SK-N-SH (cell line): ENCODE measurements around the gene TADA2A. TPM values are rescaled to one million over a fixed set of nuclear protein-coding genes. Genes with fewer than 3 reads are reported as not detected.
A peak's percentile ranks its signal among the peaks of the same experiment; 100 is the strongest.

ENCODE experiments used
- CTCF ChIA-PET: fragments of 300-600, 350-600 bp; formaldehyde crosslinking; extraction: SDS; loops from one replicate; lab custom pipeline; 2021; lab: Yijun Ruan, JAX
- POLR2A ChIA-PET: fragments of 350-600 bp; sonication (Branson Sonifier 250); formaldehyde crosslinking; extraction: SDS; loops from one replicate; lab custom pipeline; 2020; ENCODE audit warnings: antibody characterized with exemption, inconsistent platforms; lab: Yijun Ruan, JAX
- DNase-seq: peaks from one replicate; pipeline ENCODE4 v3.0.0; 2012
- H2AFZ ChIP-seq: fragments of 200-600 bp; sonication (generic); 2 replicates; pipeline ENCODE4 v1.8.1; 2016; ENCODE audit warnings: antibody characterized with exemption, mild to moderate bottlenecking, low read depth
- H3F3A ChIP-seq: fragments of 200-600 bp; sonication (generic); replicated peaks from 2 replicates; pipeline ENCODE3; 2016; ENCODE audit warnings: antibody characterized with exemption, mild to moderate bottlenecking; ENCODE audit not compliant: insufficient read depth
- H3K27ac ChIP-seq, 2 experiments: fragments of 200-500 bp in 1 of 2; fragments of 200-600 bp in 1 of 2; sonication (Bioruptor generic) in 1 of 2; sonication (generic), shearing (Covaris generic) in 1 of 2; 2 replicates each; pipeline versions ENCODE4 v1.5.1 to v1.6.1; 2014 to 2016; ENCODE audit warnings: low read depth in 2 of 2, inconsistent platforms in 1 of 2, low read length in 1 of 2, mild to moderate bottlenecking in 1 of 2, mixed read lengths in 1 of 2
- H3K27me3 ChIP-seq: fragments of 200-600 bp; sonication (generic), shearing (Covaris generic); 2 replicates; pipeline ENCODE4 v1.6.1; 2016; ENCODE audit warnings: mixed run types; ENCODE audit not compliant: insufficient read depth
- H3K36me3 ChIP-seq, 2 experiments: fragments of 200-500 bp in 1 of 2; fragments of 200-600 bp in 1 of 2; sonication (Bioruptor generic) in 1 of 2; sonication (generic) in 1 of 2; replicated peaks in 1 of 2; 2 replicates each; pipeline versions ENCODE3 to v1.5.1; 2014 to 2016; ENCODE audit warnings: low read length in 1 of 2, mild to moderate bottlenecking in 1 of 2; ENCODE audit not compliant: insufficient read depth in 2 of 2, control insufficient read depth in 1 of 2
- H3K4me1 ChIP-seq, 2 experiments: fragments of 200-500 bp in 1 of 2; fragments of 200-600 bp in 1 of 2; sonication (Bioruptor generic) in 1 of 2; sonication (generic), shearing (Covaris generic) in 1 of 2; 2 replicates each; pipeline versions ENCODE4 v1.5.1 to v1.6.1; 2014 to 2016; ENCODE audit warnings: low read depth in 1 of 2, low read length in 1 of 2, mixed run types in 1 of 2; ENCODE audit not compliant: insufficient read depth in 2 of 2, control insufficient read depth in 1 of 2
- H3K4me2 ChIP-seq: fragments of 200-600 bp; sonication (generic), shearing (Covaris generic); 2 replicates; pipeline ENCODE4 v1.6.1; 2017; ENCODE audit warnings: mixed run types
- H3K4me3 ChIP-seq, 2 experiments: fragments of 200-500 bp in 1 of 2; fragments of 200-600 bp in 1 of 2; sonication (Bioruptor generic) in 1 of 2; sonication (generic), shearing (Covaris generic) in 1 of 2; 2 replicates each; pipeline versions ENCODE4 v1.5.1 to v1.8.1; 2014 to 2016; ENCODE audit warnings: low read depth in 2 of 2, inconsistent platforms in 1 of 2, low read length in 1 of 2, mild to moderate bottlenecking in 1 of 2, mixed read lengths in 1 of 2, moderate library complexity in 1 of 2
- H3K79me2 ChIP-seq: fragments of 200-600 bp; sonication (generic); 2 replicates; pipeline ENCODE4 v1.8.1; 2017; ENCODE audit warnings: mild to moderate bottlenecking; ENCODE audit not compliant: insufficient read depth
- H3K9ac ChIP-seq: fragments of 200-600 bp; sonication (generic); 2 replicates; pipeline ENCODE4 v1.6.1; 2017; ENCODE audit warnings: mixed run types
- H3K9me2 ChIP-seq: fragments of 200-600 bp; sonication (generic); 2 replicates; pipeline ENCODE4 v1.6.1; 2017; ENCODE audit warnings: mixed run types
- H3K9me3 ChIP-seq: fragments of 200-600 bp; sonication (generic); 2 replicates; pipeline ENCODE4 v1.6.1; 2017; ENCODE audit warnings: mixed run types, mild to moderate bottlenecking, moderate library complexity
- H4K20me1 ChIP-seq: fragments of 200-600 bp; sonication (generic); 2 replicates; pipeline ENCODE4 v1.6.1; 2017; ENCODE audit warnings: mild to moderate bottlenecking, mixed run types; ENCODE audit not compliant: insufficient read depth
- CHD2 ChIP-seq: fragments of 150-350 bp; IDR thresholded peaks from 2 replicates; pipeline ENCODE4 v1.6.1; 2018; ENCODE audit warnings: low read length; ENCODE audit not compliant: partially characterized antibody
- ELF1 ChIP-seq: IDR thresholded peaks from 2 replicates; pipeline ENCODE4 v1.4.0; 2012
- EP300 ChIP-seq, 2 experiments: IDR thresholded peaks; 2 replicates each; pipeline versions ENCODE4 v1.4.0 to v1.6.1; 2012; ENCODE audit warnings: borderline replicate concordance in 1 of 2, low read depth in 1 of 2, low read length in 1 of 2
- FOSL2 ChIP-seq: IDR thresholded peaks from 2 replicates; pipeline ENCODE4 v1.4.0; 2012; ENCODE audit warnings: low read depth, mild to moderate bottlenecking, moderate library complexity, borderline replicate concordance
- FOXJ3 ChIP-seq: sonication (generic); formaldehyde crosslinking; IDR thresholded peaks from 2 replicates; pipeline ENCODE4 v1.5.1; 2020; ENCODE audit warnings: mild to moderate bottlenecking, missing genetic modification reagents
- FOXM1 ChIP-seq: IDR thresholded peaks from 2 replicates; pipeline ENCODE4 v1.4.0; 2012; ENCODE audit warnings: low read depth, mild to moderate bottlenecking
- GABPA ChIP-seq: IDR thresholded peaks from 2 replicates; pipeline ENCODE4 v1.4.0; 2012; ENCODE audit warnings: low read depth, mild to moderate bottlenecking
- GATA2 ChIP-seq: sonication (generic); formaldehyde crosslinking; IDR thresholded peaks from 2 replicates; pipeline ENCODE4 v1.5.0; 2020; ENCODE audit warnings: mild to moderate bottlenecking, missing genetic modification reagents
- JUND ChIP-seq: IDR thresholded peaks from 2 replicates; pipeline ENCODE4 v1.4.0; 2012
- MEF2A ChIP-seq: IDR thresholded peaks from 2 replicates; pipeline ENCODE4 v1.4.0; 2012; ENCODE audit warnings: low read depth, borderline replicate concordance
- MXI1 ChIP-seq: IDR thresholded peaks from 2 replicates; pipeline ENCODE4 v1.6.1; 2012; ENCODE audit warnings: mild to moderate bottlenecking, low read depth, low read length, improper control_type of control experiment
- POLR2AphosphoS5 ChIP-seq: IDR thresholded peaks from 2 replicates; pipeline ENCODE4 v1.6.1; 2012; ENCODE audit warnings: low read depth, low read length
- RFX5 ChIP-seq: IDR thresholded peaks from 2 replicates; pipeline ENCODE4 v1.6.1; 2012; ENCODE audit warnings: mild to moderate bottlenecking, improper control_type of control experiment, low read length
- RXRA ChIP-seq: IDR thresholded peaks from 2 replicates; pipeline ENCODE4 v1.4.0; 2012; ENCODE audit warnings: low read depth, mild to moderate bottlenecking, borderline replicate concordance
- SIN3A ChIP-seq: IDR thresholded peaks from 2 replicates; pipeline ENCODE4 v1.6.1; 2012; ENCODE audit warnings: low read depth, mild to moderate bottlenecking, low read length, moderate library complexity, borderline replicate concordance
- SMC3 ChIP-seq: IDR thresholded peaks from 2 replicates; pipeline ENCODE4 v1.6.1; 2012; ENCODE audit warnings: low read depth, low read length, improper control_type of control experiment
- TAF1 ChIP-seq: IDR thresholded peaks from 2 replicates; pipeline ENCODE4 v1.6.1; 2012; ENCODE audit warnings: low read depth, mild to moderate bottlenecking, low read length, moderate library complexity, borderline replicate concordance
- TCF12 ChIP-seq: IDR thresholded peaks from 2 replicates; pipeline ENCODE4 v1.4.0; 2012
- TEAD4 ChIP-seq: IDR thresholded peaks from 2 replicates; pipeline ENCODE4 v1.4.0; 2012; ENCODE audit warnings: mild to moderate bottlenecking, borderline replicate concordance; ENCODE audit not compliant: insufficient read depth
- YY1 ChIP-seq: IDR thresholded peaks from 2 replicates; pipeline ENCODE4 v1.4.0; 2012; ENCODE audit warnings: low read depth, mild to moderate bottlenecking
- WGBS: methylation state at CpG from one replicate; pipeline ENCODE4 v1.1.6; 2017; ENCODE audit warnings: low lambda C conversion rate; 5-methylcytosine and 5-hydroxymethylcytosine counted together
- polyA plus RNA-seq, 3 experiments: library from polyadenylated mRNA; depleted of rRNA; stranded (reverse); fragments of >200 nt; gene quantifications; 2 replicates each; pipeline ENCODE4 v1.2.3, GENCODE V29; 2012
- TF ChIP-seq, protein P1 (sequence below): IDR thresholded peaks from 2 replicates; pipeline ENCODE4 v1.6.1; 2012; ENCODE audit warnings: mild to moderate bottlenecking, low read depth, low read length, moderate library complexity
- TF ChIP-seq, protein P2 (sequence below): fragments of 200-600 bp; sonication (generic); IDR thresholded peaks from 2 replicates; pipeline ENCODE4 v1.6.1; 2017; ENCODE audit warnings: antibody characterized with exemption, mild to moderate bottlenecking, moderate library complexity
- TF ChIP-seq, protein P3 (sequence below): IDR thresholded peaks from 2 replicates; pipeline ENCODE4 v1.4.0; 2012; ENCODE audit warnings: low read depth
- TF ChIP-seq, protein P4 (sequence below): IDR thresholded peaks from 2 replicates; pipeline ENCODE4 v1.4.0; 2012; ENCODE audit warnings: low read depth, borderline replicate concordance
- TF ChIP-seq, protein P5 (sequence below): fragments of 150-350 bp; IDR thresholded peaks from 2 replicates; pipeline ENCODE4 v1.6.1; 2017; ENCODE audit warnings: antibody characterized with exemption, low read length, low read depth, borderline replicate concordance
- TF ChIP-seq, protein P6 (sequence below): IDR thresholded peaks from 2 replicates; pipeline ENCODE4; 2012

Gene TADA2A
- polyA plus RNA-seq, 1 of the 3 experiments (the other 2 are of a cell fraction) = 9.7 TPM

DNA sequence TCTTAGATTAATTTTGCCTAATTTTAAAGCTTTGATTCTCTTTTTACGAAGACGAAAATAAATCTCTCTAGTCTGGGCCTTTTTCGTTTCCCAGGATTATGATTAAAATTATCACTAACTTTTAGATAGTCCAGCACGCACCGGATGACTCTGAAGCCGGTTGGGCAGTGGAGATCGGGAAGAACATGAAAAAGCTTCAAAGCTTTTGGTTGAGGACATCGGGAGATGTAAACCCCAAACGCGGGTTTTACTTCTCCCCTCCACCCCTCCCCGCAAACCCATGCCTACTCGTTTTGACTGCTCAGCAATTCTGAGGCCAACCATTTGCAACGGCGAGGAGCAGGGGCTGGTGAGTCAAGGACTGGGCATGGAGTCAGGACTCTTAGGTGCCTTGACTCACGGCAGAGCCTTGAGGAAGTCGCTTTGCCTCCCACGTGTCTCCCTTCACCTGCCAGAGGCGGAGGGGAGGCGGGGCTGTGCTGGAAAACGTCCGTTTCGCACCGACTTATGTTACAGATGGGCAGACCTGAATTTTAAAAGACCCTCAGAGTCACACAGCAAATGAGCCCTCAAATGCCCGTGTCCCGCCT lies 82.0 kb downstream of the TADA2A start:
- H3K4me1 ChIP-seq = peaks cover 3 to 17% of the 10 kb centered on the region in 2 experiments; a peak in 2 of 4 replicates
- H4K20me1 ChIP-seq = peaks cover 1% of the 10 kb centered on the region; the same call in 1 of the 2 replicates
- H3K27me3 ChIP-seq = no peaks in the 10 kb centered on the region
- POLR2A ChIA-PET = interaction anchor here (0.5 to 1.3 kb wide), 2 partner anchors 82 to 890 kb away, joined by 3 to 5 read pairs; partner anchors contain the start of genes ACACA and TADA2A
- H3K36me3 ChIP-seq = no peaks in the 10 kb centered on the region
- peak overlapping the region; percentile 97 for H3K9ac ChIP-seq
- H3K4me3 ChIP-seq = peak overlapping the region; percentile 82 to 83
- H3K79me2 ChIP-seq = peaks cover 37% of the 10 kb centered on the region
- H3K4me2 ChIP-seq = peak overlapping the region; percentile 99
- WGBS = 8% methylated on average over 19 of the region's 25 CpGs
- peak; percentile 44 for DNase-seq
- no peaks in the 10 kb centered on the region for H3K9me3 ChIP-seq
- H3F3A ChIP-seq = peaks cover 43% of the 10 kb centered on the region
- H3K9me2 ChIP-seq = no peaks in the 10 kb centered on the region
- peak overlapping the region; percentile 29 to 98 for H3K27ac ChIP-seq
- 0 out of 2 replicates have a peak overlapping the region, but pooled peaks have one; percentile 31 for H2AFZ ChIP-seq
- CTCF ChIA-PET = interaction anchor here (1.0 to 1.4 kb wide), 3 partner anchors 25 to 116 kb away, joined by 3 read pairs; no protein-coding TSS in a partner anchor
- TF ChIP-seq, protein P1, sequence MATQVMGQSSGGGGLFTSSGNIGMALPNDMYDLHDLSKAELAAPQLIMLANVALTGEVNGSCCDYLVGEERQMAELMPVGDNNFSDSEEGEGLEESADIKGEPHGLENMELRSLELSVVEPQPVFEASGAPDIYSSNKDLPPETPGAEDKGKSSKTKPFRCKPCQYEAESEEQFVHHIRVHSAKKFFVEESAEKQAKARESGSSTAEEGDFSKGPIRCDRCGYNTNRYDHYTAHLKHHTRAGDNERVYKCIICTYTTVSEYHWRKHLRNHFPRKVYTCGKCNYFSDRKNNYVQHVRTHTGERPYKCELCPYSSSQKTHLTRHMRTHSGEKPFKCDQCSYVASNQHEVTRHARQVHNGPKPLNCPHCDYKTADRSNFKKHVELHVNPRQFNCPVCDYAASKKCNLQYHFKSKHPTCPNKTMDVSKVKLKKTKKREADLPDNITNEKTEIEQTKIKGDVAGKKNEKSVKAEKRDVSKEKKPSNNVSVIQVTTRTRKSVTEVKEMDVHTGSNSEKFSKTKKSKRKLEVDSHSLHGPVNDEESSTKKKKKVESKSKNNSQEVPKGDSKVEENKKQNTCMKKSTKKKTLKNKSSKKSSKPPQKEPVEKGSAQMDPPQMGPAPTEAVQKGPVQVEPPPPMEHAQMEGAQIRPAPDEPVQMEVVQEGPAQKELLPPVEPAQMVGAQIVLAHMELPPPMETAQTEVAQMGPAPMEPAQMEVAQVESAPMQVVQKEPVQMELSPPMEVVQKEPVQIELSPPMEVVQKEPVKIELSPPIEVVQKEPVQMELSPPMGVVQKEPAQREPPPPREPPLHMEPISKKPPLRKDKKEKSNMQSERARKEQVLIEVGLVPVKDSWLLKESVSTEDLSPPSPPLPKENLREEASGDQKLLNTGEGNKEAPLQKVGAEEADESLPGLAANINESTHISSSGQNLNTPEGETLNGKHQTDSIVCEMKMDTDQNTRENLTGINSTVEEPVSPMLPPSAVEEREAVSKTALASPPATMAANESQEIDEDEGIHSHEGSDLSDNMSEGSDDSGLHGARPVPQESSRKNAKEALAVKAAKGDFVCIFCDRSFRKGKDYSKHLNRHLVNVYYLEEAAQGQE = no peak
- no peak for TF ChIP-seq EP300 (IDR thresholded peaks at IDR 0.05; ENCODE audit: borderline replicate concordance in 1 of 2, low read depth in 1 of 2, low read length in 1 of 2)
- no peak for TF ChIP-seq GATA2 (CRISPR knock-in tag)
- 0 out of 2 replicates have a peak, but pooled peaks have one; percentile 5 for TF ChIP-seq TEAD4
- no peak for TF ChIP-seq CHD2
- TF ChIP-seq TCF12 = peak; percentile 68
- TF ChIP-seq MXI1 = peak; percentile 52; the same call in 1 of the 2 replicates
- TF ChIP-seq FOXJ3 = no peak
- peak; percentile 88 for TF ChIP-seq FOSL2
- TF ChIP-seq, protein P2, sequence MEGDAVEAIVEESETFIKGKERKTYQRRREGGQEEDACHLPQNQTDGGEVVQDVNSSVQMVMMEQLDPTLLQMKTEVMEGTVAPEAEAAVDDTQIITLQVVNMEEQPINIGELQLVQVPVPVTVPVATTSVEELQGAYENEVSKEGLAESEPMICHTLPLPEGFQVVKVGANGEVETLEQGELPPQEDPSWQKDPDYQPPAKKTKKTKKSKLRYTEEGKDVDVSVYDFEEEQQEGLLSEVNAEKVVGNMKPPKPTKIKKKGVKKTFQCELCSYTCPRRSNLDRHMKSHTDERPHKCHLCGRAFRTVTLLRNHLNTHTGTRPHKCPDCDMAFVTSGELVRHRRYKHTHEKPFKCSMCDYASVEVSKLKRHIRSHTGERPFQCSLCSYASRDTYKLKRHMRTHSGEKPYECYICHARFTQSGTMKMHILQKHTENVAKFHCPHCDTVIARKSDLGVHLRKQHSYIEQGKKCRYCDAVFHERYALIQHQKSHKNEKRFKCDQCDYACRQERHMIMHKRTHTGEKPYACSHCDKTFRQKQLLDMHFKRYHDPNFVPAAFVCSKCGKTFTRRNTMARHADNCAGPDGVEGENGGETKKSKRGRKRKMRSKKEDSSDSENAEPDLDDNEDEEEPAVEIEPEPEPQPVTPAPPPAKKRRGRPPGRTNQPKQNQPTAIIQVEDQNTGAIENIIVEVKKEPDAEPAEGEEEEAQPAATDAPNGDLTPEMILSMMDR = no peak
- TF ChIP-seq, protein P3, sequence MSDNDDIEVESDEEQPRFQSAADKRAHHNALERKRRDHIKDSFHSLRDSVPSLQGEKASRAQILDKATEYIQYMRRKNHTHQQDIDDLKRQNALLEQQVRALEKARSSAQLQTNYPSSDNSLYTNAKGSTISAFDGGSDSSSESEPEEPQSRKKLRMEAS = peak; percentile 95
- no peak for TF ChIP-seq RFX5
- no peak for TF ChIP-seq FOXM1
- TF ChIP-seq TAF1 = no peak
- peak; percentile 47; the same call in 1 of the 2 replicates for TF ChIP-seq JUND
- TF ChIP-seq MEF2A = no peak
- TF ChIP-seq SIN3A = peak; percentile 88; the same call in 1 of the 2 replicates
- TF ChIP-seq, protein P4, sequence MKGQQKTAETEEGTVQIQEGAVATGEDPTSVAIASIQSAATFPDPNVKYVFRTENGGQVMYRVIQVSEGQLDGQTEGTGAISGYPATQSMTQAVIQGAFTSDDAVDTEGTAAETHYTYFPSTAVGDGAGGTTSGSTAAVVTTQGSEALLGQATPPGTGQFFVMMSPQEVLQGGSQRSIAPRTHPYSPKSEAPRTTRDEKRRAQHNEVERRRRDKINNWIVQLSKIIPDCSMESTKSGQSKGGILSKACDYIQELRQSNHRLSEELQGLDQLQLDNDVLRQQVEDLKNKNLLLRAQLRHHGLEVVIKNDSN = peak; percentile 69
- peak; percentile 48; the same call in 1 of the 2 replicates for TF ChIP-seq YY1
- TF ChIP-seq, protein P5, sequence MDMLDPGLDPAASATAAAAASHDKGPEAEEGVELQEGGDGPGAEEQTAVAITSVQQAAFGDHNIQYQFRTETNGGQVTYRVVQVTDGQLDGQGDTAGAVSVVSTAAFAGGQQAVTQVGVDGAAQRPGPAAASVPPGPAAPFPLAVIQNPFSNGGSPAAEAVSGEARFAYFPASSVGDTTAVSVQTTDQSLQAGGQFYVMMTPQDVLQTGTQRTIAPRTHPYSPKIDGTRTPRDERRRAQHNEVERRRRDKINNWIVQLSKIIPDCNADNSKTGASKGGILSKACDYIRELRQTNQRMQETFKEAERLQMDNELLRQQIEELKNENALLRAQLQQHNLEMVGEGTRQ = no peak
- TF ChIP-seq SMC3 = no peak
- TF ChIP-seq, protein P6, sequence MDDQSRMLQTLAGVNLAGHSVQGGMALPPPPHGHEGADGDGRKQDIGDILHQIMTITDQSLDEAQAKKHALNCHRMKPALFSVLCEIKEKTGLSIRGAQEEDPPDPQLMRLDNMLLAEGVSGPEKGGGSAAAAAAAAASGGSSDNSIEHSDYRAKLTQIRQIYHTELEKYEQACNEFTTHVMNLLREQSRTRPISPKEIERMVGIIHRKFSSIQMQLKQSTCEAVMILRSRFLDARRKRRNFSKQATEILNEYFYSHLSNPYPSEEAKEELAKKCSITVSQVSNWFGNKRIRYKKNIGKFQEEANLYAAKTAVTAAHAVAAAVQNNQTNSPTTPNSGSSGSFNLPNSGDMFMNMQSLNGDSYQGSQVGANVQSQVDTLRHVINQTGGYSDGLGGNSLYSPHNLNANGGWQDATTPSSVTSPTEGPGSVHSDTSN = no peak
- no peak; the same call in 1 of the 2 replicates for TF ChIP-seq GABPA
- TF ChIP-seq RXRA = no peak
- TF ChIP-seq ELF1 = peak; percentile 82
- TF ChIP-seq POLR2AphosphoS5 = peak; percentile 50; the same call in 1 of the 2 replicates
